Hematopoietic multipotent progenitor cell treated with erythropoietin and hydrocortisone succinate and interleukin-3 and kit ligand, for 6 days (in vitro differentiated cells): ENCODE data around the gene KRTAP10-5.
"Not testable (repeated sequence)": the region's sequence is repeated elsewhere in the genome, so short reads cannot be mapped to it uniquely, and the experiment has no call there.

ENCODE experiments used
- DNase-seq: peaks from one replicate; pipeline ENCODE4 v3.0.0-alpha.2; 2015

The KRTAP10-5 gene

GRCh38 chr21:44571296-44571695, 9.1 kb downstream of the KRTAP10-5 start:
- no peak for DNase-seq

GRCh38 chr21:44569861-44570517, 10.4 kb downstream of the KRTAP10-5 start:
- DNase-seq, result no peak

GRCh38 chr21:44568667-44569556, 11.5 kb downstream of the KRTAP10-5 start:
- no peak for DNase-seq

- no peak for DNase-seq
Observed at GRCh38 chr21:44568261-44568660, 12.1 kb downstream of the KRTAP10-5 start.

- DNase-seq, result no peak
Observed at GRCh38 chr21:44567481-44568171, 12.8 kb downstream of the KRTAP10-5 start.

GRCh38 chr21:44566403-44566802, 14.0 kb downstream of the KRTAP10-5 start:
- peak; percentile 8 for DNase-seq

GRCh38 chr21:44564886-44565598, 15.4 kb downstream of the KRTAP10-5 start:
- DNase-seq, result no peak

- no peak for DNase-seq
Observed at GRCh38 chr21:44564099-44564498, 16.3 kb downstream of the KRTAP10-5 start.

GRCh38 chr21:44558695-44559094, 21.7 kb downstream of the KRTAP10-5 start, which contains the start of gene KRTAP10-3:
Gene KRTAP10-3, minus strand, starts transcription at chr21:44558795. Its CDS starts 80 bp downstream, at chr21:44558715.
- DNase-seq, result no peak

GRCh38 chr21:44558329-44558675, 22.1 kb downstream of the KRTAP10-5 start:
- DNase-seq, result not testable (repeated sequence)

- DNase-seq, result no peak
Observed at GRCh38 chr21:44557491-44558328, 22.7 kb downstream of the KRTAP10-5 start.

- DNase-seq, result no peak
Observed at GRCh38 chr21:44556879-44557278, 23.5 kb downstream of the KRTAP10-5 start.

- no peak for DNase-seq
Observed at GRCh38 chr21:44555200-44555875, 25.1 kb downstream of the KRTAP10-5 start.

GRCh38 chr21:44552681-44553080, 27.7 kb downstream of the KRTAP10-5 start:
- DNase-seq, result no peak

GRCh38 chr21:44552136-44552535, 28.3 kb downstream of the KRTAP10-5 start:
- no peak for DNase-seq

- DNase-seq, result no peak
Observed at GRCh38 chr21:44551340-44551961, 29.0 kb downstream of the KRTAP10-5 start, which contains the start of gene KRTAP10-2. Gene KRTAP10-2, minus strand, starts transcription at chr21:44551505. Its CDS starts 47 bp downstream, at chr21:44551458.

- no peak for DNase-seq
Observed at GRCh38 chr21:44550807-44551206, 29.6 kb downstream of the KRTAP10-5 start.

- not testable (repeated sequence) for DNase-seq
Observed at GRCh38 chr21:44550285-44550684, 30.1 kb downstream of the KRTAP10-5 start.

- DNase-seq, result no peak
Observed at GRCh38 chr21:44549525-44550211, 30.7 kb downstream of the KRTAP10-5 start.

- DNase-seq, result no peak
Observed at GRCh38 chr21:44548922-44549321, 31.5 kb downstream of the KRTAP10-5 start.
